ENCODE measurements around the gene STK38.
"Not testable (repeated sequence)": the region's sequence is repeated elsewhere in the genome, so short reads cannot be mapped to it uniquely, and the experiment has no call there.

GRCh38 chr6:36483326-36483725 is 64.0 kb downstream of the STK38 start:
- not testable (repeated sequence) for TF ChIP-seq FOS (IDR thresholded peaks at IDR 0.05; ENCODE audit: low read depth, low read length); CTCF (conservative IDR thresholded peaks at IDR 0.05; ENCODE audit: low read depth, low read length); USF2 (IDR thresholded peaks at IDR 0.05; ENCODE audit: low read depth, low read length); MXI1 (IDR thresholded peaks at IDR 0.05; ENCODE audit: borderline replicate concordance, low read depth, low read length); RAD21 (IDR thresholded peaks at IDR 0.05; ENCODE audit: low read length); SMC3 (IDR thresholded peaks at IDR 0.05; ENCODE audit: low read depth, low read length); POLR2A (IDR thresholded peaks at IDR 0.05; ENCODE audit: low read depth, low read length); RFX5 (IDR thresholded peaks at IDR 0.05; ENCODE audit: low read depth, low read length); NFE2L2 (IDR thresholded peaks at IDR 0.05; ENCODE audit: low read depth, low read length); MAZ (IDR thresholded peaks at IDR 0.05; ENCODE audit: borderline replicate concordance, low read depth, low read length); BHLHE40 (IDR thresholded peaks at IDR 0.05; ENCODE audit: low read depth, low read length); MAFK (IDR thresholded peaks at IDR 0.05; ENCODE audit: low read depth, low read length); RCOR1 (IDR thresholded peaks at IDR 0.05; ENCODE audit: insufficient replicate concordance, low read length)
